HepG2 (cell line): ENCODE results near the gene CDA. TPM values are rescaled to one million over a fixed set of nuclear protein-coding genes. Genes with fewer than 3 reads are reported as not detected.

ENCODE experiments used
- ELF4 ChIP-seq: sonication (generic); formaldehyde crosslinking; IDR thresholded peaks from 2 replicates; pipeline ENCODE4 v1.5.0; 2020; ENCODE audit warnings: missing genetic modification reagents, mild to moderate bottlenecking, moderate library complexity, borderline replicate concordance
- MYC ChIP-seq: sonication (generic); formaldehyde crosslinking; IDR thresholded peaks from 2 replicates; pipeline ENCODE4 v1.9.0; 2021; ENCODE audit warnings: missing genetic modification reagents, borderline replicate concordance
- NR2C2 ChIP-seq: sonication (generic); formaldehyde crosslinking; IDR thresholded peaks from 2 replicates; pipeline ENCODE4 v1.4.0; 2020; ENCODE audit warnings: missing genetic modification reagents, mild to moderate bottlenecking, moderate library complexity, borderline replicate concordance
- RFXAP ChIP-seq: sonication (generic); formaldehyde crosslinking; IDR thresholded peaks from 2 replicates; pipeline ENCODE4 v1.4.0; 2020; ENCODE audit warnings: missing genetic modification reagents, borderline replicate concordance
- ZMAT3 ChIP-seq: sonication (generic); formaldehyde crosslinking; conservative IDR thresholded peaks from 2 replicates; pipeline ENCODE4 v1.7.0; 2021; ENCODE audit warnings: missing genetic modification reagents
- ZNF263 ChIP-seq: sonication (generic); formaldehyde crosslinking; IDR thresholded peaks from 2 replicates; pipeline ENCODE4 v1.4.0; 2020; ENCODE audit warnings: missing genetic modification reagents
- ZNF274 ChIP-seq: sonication (generic); formaldehyde crosslinking; IDR thresholded peaks from 2 replicates; pipeline ENCODE4 v1.5.1; 2020; ENCODE audit warnings: mild to moderate bottlenecking, missing genetic modification reagents
- ZNF614 ChIP-seq: IDR thresholded peaks from 2 replicates; pipeline ENCODE4 v1.6.1; 2018; ENCODE audit warnings: missing biosample characterization, missing genetic modification reagents, inconsistent platforms, borderline replicate concordance
- ZNF747 ChIP-seq: sonication (generic); formaldehyde crosslinking; IDR thresholded peaks from 2 replicates; pipeline ENCODE4 v1.8.1; 2023; ENCODE audit warnings: missing genetic modification reagents, mild to moderate bottlenecking, borderline replicate concordance
- ZSCAN31 ChIP-seq: sonication (generic); formaldehyde crosslinking; IDR thresholded peaks from 2 replicates; pipeline ENCODE4 v1.5.0; 2020; ENCODE audit warnings: low read depth, mild to moderate bottlenecking, missing genetic modification reagents
- polyA plus RNA-seq, 8 experiments: library from polyadenylated mRNA; depleted of rRNA in 3 of 8; stranded (reverse) in 7 of 8; unstranded in 1 of 8; fragments of >200 nt; fragmentation: Illumina TruSeq in 4 of 8; extraction: Trizol in 4 of 8; gene quantifications; 2 replicates each; pipeline versions ENCODE4 v1.2.1 to v1.2.3, GENCODE V29; 2011 to 2016; ENCODE audit warnings: low read depth in 4 of 8, missing spikeins in 1 of 8, mixed read lengths in 1 of 8; ENCODE audit not compliant: insufficient read depth in 1 of 8
- total RNA-seq, 5 experiments: library from RNA; depleted of rRNA; stranded (reverse); fragments of >200 nt; fragmentation: Illumina TruSeq; extraction: Trizol; gene quantifications; 2 replicates each; pipeline ENCODE4 v1.2.3, GENCODE V29; 2016; ENCODE audit warnings: low read depth in 1 of 5
- TF ChIP-seq, protein P1 (sequence below): sonication (generic); formaldehyde crosslinking; IDR thresholded peaks from 2 replicates; pipeline ENCODE4; 2020; ENCODE audit warnings: missing genetic modification reagents, mild to moderate bottlenecking, borderline replicate concordance
- TF ChIP-seq, protein P2 (sequence below), 2 experiments: sonication (generic) in 1 of 2; formaldehyde crosslinking in 1 of 2; IDR thresholded peaks; 2 replicates each; pipeline versions ENCODE4 v1.4.0 to v1.6.1; 2018 to 2020; ENCODE audit warnings: missing genetic modification reagents in 2 of 2, borderline replicate concordance in 1 of 2, low read depth in 1 of 2, mild to moderate bottlenecking in 1 of 2, missing biosample characterization in 1 of 2
- TF ChIP-seq, protein P3 (sequence below): sonication (generic); formaldehyde crosslinking; IDR thresholded peaks from 2 replicates; pipeline ENCODE4 v1.5.0; 2020; ENCODE audit warnings: mild to moderate bottlenecking, missing genetic modification reagents, borderline replicate concordance
- TF ChIP-seq, protein P4 (sequence below): sonication (generic); formaldehyde crosslinking; IDR thresholded peaks from 2 replicates; pipeline ENCODE4 v1.8.0; 2022; ENCODE audit warnings: missing genetic modification reagents, mild to moderate bottlenecking, borderline replicate concordance
- TF ChIP-seq, protein P5 (sequence below): sonication (generic); IDR thresholded peaks from 2 replicates; pipeline ENCODE4 v1.6.1; 2016; ENCODE audit warnings: low read depth, borderline replicate concordance

Gene CDA
- total and polyA plus RNA-seq, 2 of the 13 experiments (the other 11 are each of a cell fraction or from before 2014, with no cell fraction given), result 0.66 to 2.1 TPM

DNA sequence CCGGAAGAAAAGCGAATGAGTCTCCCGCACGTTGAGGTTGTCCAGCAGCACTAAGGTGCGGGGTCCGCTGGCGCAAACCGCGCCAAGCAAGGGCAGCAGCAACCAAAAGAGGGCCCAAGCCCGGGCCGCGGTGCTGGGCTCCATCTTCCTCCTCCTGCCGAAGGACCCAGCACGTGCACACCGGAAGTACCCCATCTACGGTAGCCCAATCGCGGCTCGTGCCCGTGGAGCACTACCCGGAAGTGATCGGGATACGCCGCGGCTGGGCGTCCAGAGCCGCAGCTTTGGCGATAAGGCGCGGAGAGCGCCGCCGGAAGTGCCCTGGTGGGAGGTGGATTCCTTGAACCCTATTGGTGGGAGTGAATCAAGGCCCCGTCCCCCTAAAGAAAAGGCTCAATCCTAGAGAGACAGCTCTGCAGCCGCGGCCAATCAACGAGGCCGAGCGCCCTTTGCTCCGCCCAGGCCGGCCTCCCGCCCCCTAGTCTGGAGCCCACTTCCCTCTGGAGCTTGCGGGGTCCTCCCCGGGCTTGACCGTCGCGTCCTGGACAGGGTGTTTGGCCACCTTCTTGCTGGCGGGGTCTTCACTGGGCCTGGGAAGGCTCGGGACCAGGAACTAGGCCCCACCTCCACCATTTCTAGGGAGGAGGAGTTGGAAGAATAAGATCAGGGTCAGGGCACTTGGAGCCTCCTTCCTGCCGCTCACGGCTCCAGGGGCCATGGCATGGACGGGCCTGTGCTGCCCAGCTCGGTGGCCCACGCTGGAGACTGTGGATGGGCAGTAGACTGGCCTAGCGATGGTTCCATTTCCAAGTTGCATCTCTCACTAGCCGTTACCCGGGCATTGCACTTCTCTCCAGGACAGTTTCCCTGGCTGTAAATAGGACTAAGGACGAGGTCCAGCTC lies 72.6 kb downstream of the CDA start, which contains the start of gene DDOST (continued):
- TF ChIP-seq, protein P1, sequence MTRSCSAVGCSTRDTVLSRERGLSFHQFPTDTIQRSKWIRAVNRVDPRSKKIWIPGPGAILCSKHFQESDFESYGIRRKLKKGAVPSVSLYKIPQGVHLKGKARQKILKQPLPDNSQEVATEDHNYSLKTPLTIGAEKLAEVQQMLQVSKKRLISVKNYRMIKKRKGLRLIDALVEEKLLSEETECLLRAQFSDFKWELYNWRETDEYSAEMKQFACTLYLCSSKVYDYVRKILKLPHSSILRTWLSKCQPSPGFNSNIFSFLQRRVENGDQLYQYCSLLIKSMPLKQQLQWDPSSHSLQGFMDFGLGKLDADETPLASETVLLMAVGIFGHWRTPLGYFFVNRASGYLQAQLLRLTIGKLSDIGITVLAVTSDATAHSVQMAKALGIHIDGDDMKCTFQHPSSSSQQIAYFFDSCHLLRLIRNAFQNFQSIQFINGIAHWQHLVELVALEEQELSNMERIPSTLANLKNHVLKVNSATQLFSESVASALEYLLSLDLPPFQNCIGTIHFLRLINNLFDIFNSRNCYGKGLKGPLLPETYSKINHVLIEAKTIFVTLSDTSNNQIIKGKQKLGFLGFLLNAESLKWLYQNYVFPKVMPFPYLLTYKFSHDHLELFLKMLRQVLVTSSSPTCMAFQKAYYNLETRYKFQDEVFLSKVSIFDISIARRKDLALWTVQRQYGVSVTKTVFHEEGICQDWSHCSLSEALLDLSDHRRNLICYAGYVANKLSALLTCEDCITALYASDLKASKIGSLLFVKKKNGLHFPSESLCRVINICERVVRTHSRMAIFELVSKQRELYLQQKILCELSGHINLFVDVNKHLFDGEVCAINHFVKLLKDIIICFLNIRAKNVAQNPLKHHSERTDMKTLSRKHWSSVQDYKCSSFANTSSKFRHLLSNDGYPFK (CRISPR knock-in tag), result peak; percentile 91
- TF ChIP-seq ZMAT3 (peak; percentile 55; the same call in 1 of the 2 replicates), ELF4 (CRISPR knock-in tag) (peak; percentile 92), NR2C2 (CRISPR knock-in tag) (peak; percentile 99), ZNF747 (CRISPR knock-in tag) (peak; percentile 74; the same call in 1 of the 2 replicates), RFXAP (CRISPR knock-in tag) (peak; percentile 78; the same call in 1 of the 2 replicates), ZSCAN31 (peak; percentile 64; the same call in 1 of the 2 replicates), MYC (CRISPR knock-in tag) (peak; percentile 81), ZNF614 (CRISPR knock-in tag) (peak; percentile 29; the same call in 1 of the 2 replicates), ZNF274 (CRISPR knock-in tag) (0 out of 2 replicates have a peak, but pooled peaks have one; percentile 31), ZNF263 (CRISPR knock-in tag) (peak; percentile 94)
- TF ChIP-seq, protein P2, sequence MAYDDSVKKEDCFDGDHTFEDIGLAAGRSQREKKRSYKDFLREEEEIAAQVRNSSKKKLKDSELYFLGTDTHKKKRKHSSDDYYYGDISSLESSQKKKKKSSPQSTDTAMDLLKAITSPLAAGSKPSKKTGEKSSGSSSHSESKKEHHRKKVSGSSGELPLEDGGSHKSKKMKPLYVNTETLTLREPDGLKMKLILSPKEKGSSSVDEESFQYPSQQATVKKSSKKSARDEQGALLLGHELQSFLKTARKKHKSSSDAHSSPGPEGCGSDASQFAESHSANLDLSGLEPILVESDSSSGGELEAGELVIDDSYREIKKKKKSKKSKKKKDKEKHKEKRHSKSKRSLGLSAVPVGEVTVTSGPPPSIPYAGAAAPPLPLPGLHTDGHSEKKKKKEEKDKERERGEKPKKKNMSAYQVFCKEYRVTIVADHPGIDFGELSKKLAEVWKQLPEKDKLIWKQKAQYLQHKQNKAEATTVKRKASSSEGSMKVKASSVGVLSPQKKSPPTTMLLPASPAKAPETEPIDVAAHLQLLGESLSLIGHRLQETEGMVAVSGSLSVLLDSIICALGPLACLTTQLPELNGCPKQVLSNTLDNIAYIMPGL (CRISPR knock-in tag; IDR thresholded peaks at IDR 0.05; ENCODE audit: borderline replicate concordance in 1 of 2, low read depth in 1 of 2), result peak; percentile 70 to 84; a peak in 2 of 4 replicates
- TF ChIP-seq, protein P3, sequence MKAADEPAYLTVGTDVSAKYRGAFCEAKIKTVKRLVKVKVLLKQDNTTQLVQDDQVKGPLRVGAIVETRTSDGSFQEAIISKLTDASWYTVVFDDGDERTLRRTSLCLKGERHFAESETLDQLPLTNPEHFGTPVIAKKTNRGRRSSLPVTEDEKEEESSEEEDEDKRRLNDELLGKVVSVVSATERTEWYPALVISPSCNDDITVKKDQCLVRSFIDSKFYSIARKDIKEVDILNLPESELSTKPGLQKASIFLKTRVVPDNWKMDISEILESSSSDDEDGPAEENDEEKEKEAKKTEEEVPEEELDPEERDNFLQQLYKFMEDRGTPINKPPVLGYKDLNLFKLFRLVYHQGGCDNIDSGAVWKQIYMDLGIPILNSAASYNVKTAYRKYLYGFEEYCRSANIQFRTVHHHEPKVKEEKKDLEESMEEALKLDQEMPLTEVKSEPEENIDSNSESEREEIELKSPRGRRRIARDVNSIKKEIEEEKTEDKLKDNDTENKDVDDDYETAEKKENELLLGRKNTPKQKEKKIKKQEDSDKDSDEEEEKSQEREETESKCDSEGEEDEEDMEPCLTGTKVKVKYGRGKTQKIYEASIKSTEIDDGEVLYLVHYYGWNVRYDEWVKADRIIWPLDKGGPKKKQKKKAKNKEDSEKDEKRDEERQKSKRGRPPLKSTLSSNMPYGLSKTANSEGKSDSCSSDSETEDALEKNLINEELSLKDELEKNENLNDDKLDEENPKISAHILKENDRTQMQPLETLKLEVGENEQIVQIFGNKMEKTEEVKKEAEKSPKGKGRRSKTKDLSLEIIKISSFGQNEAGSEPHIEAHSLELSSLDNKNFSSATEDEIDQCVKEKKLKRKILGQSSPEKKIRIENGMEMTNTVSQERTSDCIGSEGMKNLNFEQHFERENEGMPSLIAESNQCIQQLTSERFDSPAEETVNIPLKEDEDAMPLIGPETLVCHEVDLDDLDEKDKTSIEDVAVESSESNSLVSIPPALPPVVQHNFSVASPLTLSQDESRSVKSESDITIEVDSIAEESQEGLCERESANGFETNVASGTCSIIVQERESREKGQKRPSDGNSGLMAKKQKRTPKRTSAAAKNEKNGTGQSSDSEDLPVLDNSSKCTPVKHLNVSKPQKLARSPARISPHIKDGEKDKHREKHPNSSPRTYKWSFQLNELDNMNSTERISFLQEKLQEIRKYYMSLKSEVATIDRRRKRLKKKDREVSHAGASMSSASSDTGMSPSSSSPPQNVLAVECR (CRISPR knock-in tag), result peak; percentile 91; the same call in 1 of the 2 replicates
- TF ChIP-seq, protein P4, sequence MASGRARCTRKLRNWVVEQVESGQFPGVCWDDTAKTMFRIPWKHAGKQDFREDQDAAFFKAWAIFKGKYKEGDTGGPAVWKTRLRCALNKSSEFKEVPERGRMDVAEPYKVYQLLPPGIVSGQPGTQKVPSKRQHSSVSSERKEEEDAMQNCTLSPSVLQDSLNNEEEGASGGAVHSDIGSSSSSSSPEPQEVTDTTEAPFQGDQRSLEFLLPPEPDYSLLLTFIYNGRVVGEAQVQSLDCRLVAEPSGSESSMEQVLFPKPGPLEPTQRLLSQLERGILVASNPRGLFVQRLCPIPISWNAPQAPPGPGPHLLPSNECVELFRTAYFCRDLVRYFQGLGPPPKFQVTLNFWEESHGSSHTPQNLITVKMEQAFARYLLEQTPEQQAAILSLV (CRISPR knock-in tag), result no peak
- TF ChIP-seq, protein P5, sequence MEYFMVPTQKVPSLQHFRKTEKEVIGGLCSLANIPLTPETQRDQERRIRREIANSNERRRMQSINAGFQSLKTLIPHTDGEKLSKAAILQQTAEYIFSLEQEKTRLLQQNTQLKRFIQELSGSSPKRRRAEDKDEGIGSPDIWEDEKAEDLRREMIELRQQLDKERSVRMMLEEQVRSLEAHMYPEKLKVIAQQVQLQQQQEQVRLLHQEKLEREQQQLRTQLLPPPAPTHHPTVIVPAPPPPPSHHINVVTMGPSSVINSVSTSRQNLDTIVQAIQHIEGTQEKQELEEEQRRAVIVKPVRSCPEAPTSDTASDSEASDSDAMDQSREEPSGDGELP, result peak; percentile 55; the same call in 1 of the 2 replicates
